GM18519 (cell line): ENCODE data around the gene LRRC74A.

Experiments
- ATAC-seq: cut with Tn5 transposase; IDR thresholded peaks from one replicate; pipeline ENCODE4 v1.9.1; 2021; ENCODE audit warnings: mild to moderate bottlenecking, moderate library complexity; ENCODE audit not compliant: unreplicated experiment, low FRiP score

LRRC74A gene

DNA sequence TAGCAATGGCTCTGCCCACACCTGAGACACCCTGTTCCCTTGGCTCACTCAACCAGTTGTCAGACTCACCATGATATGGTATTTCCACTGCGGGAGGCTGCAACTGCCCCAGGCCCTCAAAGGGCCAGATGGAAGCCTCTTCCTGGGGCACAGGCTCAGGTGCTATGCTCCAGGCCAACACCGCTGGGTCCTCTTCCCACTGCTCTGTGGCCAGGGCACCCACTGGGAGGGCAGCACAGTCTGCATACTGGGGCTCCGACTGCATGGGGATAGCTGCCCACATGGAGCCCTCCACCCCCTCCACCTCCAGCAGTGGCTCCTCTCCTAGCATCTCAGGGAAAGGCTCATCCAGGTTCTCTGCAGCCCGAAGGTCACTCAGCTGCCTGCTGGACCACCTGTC is 17.2 kb upstream of the LRRC74A start:
- ATAC-seq: no peak

DNA sequence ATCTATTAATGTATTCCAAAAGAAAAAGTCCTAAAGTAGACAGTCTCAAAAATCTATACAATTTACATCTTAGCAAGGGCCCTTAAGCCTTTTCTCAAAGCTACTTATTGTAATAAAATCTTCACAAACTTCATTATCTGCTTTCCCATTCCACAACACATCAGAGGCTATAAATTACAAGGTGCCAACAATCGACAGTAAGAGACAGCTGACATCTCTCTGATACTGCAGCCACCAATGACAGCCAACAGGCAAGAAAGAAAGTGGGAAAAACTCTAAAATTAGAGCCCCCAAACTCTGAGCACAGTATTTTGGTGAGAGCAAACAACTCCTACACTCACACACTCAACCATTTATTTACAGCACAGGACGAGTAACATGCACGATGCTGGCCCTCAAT is 15.7 kb upstream of the LRRC74A start:
- ATAC-seq: no peak

DNA sequence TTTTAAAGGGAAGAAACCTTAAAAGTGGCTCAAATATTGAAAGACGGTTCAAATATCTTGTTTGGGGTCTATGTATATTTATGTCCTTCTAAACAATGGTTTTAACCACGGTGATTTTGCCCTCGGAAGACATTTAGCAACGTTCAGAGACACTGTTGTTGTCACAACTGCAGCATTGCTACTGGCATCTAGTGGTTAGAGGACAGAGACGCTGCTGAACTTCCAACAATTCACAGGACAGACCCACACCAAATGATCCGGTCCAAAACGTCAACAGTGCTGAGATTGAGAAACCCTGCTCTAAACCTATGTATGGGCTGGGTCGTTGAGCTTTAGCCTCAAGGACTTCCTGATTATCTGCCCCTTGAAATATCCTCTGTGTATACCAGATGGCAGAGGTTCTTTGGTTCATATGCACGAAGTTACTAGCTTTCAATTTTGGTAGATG is 15.2 kb upstream of the LRRC74A start:
- no peak for ATAC-seq

DNA sequence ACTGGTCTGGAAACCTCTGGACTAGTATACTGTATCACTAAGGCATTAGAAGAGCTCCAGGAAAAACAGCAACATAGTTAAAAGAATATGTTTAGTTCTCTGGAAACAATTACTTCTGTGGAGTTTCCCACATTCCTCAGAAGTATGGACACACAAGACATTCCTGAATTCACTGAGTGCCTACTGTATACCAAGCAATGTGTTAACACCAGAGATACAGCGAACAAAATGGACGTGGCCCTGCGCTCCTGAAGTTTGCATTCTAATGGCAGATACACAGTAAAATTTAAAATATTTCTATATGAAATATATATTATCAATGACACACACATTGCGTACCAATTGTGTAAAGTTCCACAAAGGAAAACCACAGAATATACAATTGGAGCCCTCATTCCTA is 14.6 kb upstream of the LRRC74A start:
- no peak for ATAC-seq

DNA sequence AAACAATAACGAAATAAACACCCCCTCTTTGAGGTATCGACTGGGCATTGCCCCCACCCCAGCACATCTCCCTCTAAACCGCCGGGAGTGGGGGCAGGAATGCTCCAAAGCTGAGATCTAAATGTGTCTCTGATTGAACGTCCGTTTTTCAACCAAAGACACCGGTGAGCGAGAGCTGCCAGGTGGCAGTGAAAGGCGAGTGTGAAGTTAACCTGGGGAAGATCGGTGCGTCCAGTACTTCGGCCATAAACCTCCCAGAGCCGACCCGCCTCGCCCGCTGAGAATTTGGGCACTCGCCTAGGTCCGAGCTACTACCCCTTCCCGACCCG is 14.2 kb upstream of the LRRC74A start:
- ATAC-seq: peak; percentile 4

DNA sequence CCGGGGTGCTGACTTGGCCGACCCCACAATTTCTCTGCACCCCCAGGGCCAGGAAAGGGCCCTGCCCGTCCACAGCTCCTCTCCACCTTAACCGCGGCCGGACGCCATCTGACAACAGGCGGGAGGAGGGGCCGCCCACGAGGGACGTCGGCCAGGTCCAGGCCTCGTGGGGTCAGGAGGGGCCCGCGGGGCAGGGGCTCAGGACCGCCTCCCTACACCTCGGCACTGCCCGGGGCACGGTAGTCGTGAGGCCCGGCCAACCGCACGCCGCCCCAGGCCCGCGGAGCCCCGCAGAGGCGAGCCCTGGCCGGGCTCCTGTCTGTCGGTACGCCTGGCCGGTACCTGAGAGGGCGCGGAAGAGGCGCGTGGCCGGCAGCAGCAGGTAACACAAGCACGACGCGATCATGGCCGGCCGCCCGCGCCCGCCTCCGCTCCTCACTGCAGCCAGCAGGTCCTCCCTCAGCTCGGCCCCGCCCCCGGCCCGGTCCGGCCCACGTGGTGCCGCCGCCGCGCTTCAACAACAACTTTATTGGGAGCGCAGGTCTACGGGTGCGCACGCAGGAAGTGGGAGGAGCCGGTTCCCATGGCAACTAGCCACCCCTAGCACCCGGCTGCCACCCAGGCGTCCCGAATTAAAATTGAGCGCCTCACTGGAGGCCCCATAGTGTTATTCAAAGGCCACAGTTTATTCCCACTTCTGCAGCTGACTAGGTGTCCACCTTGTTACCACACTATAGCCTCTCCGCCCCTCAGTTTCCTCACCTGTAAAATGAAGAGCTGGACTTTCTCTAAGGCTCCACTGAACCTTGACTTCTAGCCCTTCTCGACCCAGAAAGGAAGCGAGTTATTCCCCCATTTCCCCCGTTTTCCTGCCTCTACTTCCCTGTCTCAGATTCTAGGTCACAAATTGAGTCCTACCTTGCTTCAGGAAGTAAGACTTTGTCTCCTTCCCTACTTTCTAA is 13.5 kb upstream of the LRRC74A start, which contains the start of gene ANGEL1:
Gene ANGEL1, minus strand, starts transcription at position 461 of the 962 bp plus-strand sequence. Its CDS starts 55 bp downstream, at position 406.
- peak; percentile 54 for ATAC-seq

DNA sequence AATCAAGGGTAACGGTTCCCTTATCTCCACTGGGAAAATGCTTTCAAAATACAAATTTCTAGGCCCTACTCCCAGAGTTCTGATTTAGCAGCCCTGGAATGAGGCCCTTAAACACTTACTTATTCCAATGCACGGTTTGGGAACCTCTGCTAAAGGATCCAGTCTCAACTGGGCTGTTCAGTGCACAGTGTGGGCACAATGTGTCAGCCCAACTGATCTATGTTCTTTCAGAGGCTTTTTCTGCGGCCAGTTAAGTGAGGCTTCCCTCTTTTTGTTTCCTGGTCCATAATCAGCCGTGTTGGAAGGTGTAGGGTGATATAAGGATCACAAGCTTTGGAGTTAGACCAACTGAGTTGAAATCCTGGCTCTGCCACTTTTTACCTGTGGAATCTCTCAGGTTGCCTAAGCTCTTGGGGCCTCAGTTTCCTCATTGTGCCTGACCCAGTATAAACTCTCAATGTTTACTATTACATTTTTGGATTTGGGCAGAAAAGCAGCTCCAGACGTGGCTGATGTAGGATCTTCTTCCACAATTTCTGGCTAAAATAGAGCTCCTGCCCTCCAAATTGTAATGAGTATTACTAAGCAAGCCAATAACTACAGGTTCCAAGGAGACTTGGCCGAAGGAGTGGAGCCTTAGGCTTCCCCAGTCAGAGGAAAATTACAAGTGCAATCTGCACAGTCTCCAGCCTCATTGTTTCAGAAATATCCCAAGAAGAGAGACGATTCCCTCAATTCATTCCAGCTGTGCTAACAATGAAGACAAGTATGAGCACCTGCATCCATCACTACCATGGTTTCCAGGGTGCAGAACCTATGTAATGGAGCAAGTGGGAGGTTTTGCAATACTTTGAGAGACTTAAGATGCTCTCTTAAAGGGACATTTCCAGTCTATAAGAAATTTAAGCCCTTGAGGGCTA is 11.2 kb upstream of the LRRC74A start:
- no peak for ATAC-seq

DNA sequence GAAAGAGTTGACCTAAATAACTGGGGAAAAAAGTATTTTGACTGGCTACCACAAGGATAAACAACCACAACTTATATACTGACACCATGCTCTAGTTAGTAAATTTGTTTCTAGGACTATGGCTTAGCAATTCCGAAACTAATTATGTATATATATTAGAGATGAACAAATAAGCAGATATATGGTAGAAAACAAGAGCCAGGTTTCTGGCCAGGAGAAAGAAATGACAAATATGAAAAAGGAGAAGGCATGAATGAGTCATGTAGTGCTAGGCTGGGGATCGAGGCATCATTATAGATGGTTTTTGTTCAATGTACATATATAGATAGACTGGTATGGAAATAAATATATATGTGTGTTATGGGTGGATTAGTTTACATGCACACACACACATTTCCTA is 5.5 kb upstream of the LRRC74A start:
- no peak for ATAC-seq

DNA sequence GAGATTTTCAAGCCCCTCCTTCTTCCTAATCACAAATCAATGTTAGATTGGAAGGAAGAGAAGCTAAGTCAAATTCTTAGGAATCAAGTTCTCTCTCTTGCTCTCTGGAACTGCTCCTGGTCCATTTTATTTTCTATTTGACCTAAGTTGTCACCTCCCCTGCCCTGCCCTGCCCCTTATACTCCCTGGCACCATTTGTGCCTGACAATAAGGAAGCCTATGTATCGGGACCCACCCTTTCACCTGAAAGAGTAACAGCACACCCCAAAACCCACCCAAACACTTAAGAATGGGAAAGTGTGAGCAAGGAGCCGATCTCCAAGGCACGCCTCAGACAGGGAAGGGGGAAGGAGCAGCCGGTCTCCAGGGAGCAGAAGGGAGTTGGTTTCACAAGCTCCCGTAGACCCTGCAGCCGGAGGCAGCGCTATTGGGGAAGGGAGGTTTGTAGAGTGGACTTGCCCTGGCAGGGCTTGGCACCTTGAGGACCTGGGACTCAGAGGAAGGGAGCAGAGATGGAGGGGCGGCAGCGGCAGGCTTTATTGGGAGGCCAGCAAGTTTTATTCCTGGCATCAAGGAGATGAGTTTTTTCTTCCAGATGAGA is 1.6 kb downstream of the LRRC74A start:
- no peak for ATAC-seq

DNA sequence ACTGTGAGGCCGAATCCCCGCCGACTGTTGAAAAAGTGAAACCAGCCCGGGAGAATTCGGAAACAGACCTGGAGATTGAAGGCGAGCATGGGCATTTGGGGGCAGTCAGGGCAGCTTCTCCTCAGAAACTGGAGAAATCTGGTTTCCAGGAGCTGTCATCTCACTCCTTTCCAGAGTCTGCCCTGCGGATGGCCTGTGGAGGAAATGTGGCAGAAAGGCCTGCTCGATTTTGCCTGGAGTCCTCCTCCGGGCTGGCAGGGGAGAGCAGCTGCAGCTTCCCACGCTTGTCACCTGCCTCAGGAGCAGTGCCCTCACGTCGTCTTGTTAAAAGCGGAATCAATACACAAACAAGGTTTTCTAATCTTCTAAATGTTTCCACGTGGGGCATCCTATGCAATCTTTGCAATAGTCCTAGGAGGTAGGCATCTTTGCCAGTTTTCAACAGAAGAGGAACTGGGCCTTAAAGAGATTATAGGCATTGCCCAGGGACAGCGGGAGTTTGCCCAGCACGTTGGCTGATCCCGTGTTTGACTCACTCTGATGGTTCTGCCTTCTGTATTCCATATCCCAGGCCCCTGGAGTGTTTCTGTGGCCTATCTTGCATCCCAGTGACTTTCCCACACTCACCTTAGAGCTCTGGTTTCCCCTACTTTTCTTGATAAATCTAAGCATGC is 2.3 kb downstream of the LRRC74A start:
- no peak for ATAC-seq

DNA sequence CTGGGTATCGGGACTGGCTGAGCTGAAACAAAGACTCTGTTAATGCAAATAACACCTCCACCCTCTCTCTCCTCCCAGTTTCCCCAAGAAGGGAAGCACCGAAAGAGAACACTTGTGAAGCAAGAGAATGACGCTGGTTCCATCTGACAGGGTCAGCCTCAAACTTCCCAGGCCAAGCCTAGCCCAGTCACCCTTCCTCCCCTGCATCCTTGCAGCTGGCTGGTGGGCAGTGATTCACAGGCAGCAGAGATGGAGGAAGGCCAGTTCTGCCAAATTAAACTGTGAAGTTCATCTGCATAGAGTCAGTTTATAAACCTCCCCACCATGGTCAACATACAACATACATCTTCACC is 2.8 kb downstream of the LRRC74A start:
- no peak for ATAC-seq

DNA sequence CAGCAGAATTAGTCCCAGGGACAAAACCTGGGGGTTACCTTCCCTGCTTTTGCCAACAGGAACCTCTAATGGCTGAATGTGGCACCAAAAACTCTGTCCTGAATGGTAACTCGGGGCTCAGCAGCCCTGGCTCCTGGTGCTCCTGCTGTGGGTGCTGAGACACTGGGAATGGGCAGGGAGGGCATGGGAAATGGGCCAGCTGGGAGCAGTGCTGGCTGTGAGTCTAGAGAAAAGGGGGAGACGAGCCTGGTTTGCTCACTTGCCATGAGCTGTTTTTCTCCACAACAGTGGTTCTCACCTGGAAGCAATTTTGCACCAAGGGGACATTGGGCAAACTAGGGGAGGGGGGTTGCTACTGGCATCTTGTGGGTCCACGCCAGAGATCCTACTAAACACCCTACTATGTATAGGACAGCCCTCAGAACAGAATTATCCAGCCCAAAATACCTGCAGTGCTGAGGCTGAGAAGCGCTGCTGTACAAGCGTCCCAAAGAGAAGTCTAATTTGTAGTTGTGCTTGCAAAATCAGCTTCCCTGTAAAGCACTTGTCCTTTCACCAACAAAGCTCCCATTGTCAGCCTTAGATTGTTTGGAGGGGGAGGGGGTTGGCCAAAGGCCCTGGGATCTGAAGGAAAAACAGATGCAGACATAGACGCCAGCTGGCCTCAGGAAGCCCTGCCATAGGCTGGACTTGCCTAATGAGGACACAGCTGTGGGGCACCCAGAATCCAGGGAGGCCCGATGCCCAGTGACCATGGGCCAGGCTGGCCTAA is 3.6 kb downstream of the LRRC74A start:
- no peak for ATAC-seq

DNA sequence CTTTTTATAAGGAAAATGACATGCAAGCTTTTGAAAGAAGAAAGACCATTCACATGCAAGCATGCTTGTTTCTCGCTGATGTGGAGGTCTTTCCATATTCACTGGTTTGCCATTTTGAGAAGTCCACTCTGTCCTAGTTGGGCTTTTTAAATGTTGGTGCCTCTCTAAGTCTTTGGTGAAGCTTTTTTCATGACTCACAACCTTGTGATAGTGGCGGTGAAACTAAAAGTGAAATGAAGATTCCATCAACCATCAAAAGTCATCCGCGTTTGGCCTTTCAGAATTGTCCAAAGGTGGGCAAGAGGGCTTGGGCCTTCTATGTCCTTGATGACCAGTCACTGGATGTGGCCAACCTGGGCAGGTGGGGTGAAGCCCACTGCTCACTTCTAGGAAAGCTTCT is 4.3 kb downstream of the LRRC74A start:
- ATAC-seq: no peak

DNA sequence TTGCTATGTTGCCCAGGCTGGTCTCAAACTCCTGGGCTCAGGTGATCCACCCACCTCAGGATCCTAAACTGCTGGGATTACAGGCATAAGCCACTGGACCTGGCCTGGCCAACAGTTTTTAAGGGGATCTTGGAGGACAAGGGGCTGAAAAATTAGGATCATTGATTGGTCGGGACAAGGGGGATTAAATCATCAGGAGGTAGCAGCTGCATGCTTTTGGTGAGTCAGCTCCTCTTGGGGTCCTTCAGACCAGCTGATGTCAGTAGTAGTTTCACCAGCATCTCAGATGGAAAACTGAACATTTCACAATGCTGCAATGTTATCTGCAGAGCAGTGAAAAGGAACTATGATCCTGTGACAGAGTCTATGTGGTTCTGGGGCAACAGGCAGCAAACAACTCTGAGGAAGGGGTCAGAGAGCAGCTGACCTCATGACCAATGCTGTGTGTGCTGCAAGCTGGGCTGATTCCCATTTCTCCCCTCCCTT is 6.3 kb downstream of the LRRC74A start:
- ATAC-seq: no peak

DNA sequence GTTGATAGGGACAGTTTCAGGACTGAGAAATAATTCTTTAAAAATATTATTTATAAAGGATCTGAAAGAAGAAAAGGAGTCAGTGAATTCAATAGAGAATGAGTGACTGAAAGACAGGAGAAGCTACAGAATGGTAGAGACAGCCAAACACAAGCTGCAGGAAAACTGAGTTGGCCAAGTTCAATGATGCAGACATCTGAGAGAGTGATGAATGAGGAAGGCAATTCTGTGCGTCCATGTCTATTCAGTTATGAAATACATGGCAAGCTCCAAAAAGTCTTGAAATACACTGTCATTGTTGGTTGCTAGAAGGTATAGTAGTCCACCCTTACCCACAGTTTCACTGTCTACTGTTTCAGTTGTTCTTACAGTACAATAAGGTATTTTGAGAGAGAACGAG is 6.8 kb downstream of the LRRC74A start:
- ATAC-seq: no peak

DNA sequence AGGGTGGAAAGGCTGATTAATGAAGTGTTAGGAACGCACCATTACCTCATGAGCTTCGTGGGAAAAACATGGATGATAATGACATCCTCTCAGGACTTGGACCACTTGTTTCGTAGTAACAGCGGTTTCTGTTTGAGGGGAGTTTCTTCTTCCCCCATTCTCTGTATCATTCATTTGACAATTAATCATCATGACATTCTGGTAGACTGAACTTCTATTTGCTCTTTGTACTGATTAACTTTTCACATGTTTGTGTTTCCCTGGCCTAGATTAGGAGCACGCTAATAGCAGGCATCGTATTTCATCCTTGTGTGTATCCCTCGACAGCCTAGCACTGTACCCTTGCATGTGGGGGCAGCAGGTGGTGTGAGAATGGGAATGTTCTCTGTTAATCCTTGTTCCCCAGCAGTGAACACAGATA is 8.0 kb downstream of the LRRC74A start:
- no peak for ATAC-seq

DNA sequence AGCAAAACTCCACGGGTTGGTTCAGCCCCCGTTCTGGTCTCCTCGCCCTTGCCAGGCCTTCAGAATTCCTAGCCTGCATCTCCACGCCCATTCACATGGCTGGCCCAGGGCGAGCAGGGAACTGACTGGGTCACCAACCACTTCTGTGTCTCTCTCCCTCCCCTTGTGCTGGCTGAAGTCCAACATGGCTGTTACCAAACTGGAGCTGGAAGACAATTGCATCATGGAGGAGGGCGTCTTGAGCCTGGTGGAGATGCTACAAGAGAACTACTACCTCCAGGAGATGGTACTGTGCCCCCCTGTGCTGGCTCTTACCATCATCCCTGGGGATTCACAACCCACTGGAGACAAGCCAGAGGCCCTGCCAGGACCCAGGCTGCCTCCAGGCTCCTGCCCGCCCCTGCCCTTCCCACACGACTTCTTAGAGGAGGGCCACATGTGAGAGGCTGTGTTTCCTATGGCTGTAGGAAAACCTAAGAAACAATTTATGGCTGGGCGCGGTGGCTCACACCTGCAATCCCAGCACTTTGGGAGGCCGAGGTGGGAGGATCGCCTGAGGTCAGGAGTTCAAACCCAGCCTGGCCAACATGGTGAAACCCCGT is 9.9 kb downstream of the LRRC74A start:
- ATAC-seq: no peak

DNA sequence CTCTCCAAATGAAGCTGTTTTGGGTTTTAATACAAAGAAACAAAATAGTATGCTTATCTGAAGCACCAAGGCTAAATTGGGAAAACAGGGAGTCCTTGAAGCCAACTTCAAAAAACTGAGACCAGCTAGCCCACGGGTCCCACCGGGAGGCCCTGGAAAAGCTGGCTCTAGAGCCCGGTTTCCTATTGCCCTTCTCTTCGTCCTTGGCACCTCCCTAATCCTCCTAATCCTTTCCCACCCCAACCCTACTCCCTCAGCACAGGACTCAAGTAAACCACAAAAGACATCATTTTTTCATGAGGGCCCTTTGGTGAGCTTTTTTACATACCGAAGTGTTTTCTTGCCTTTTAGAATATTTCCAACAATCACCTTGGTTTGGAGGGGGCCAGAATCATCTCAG is 11.3 kb downstream of the LRRC74A start:
- ATAC-seq: no peak

DNA sequence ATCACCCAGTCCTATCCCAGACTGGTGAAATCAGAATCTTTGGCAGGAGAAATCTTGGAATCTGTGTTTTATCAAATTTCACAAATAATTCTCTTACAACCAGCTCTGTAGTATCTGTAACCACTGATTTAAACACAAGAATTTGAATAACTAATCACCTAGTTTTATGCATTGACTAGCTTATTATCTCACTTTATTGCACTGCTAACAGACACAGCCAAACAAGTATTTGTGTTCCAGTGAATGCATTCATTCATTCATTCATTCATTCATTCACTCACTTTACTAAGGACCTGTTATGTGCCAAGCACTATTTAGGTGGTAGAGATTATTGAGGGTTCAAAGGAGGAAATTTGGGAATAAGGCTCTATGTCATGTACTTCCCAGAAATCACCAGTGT is 16.2 kb downstream of the LRRC74A start:
- no peak for ATAC-seq
